NOMO-1 treated with DMSO at 0.1 percent for 48 hours (cell line): ENCODE results near the gene ITPR1.

Experiments
- DNase-seq: peaks from one replicate; lab custom pipeline; 2025; ENCODE audit not compliant: unreplicated experiment; lab: John Stamatoyannopoulos, UW

ITPR1 gene

GRCh38 chr3:4478261-4478660, 14.9 kb upstream of the ITPR1 start:
- peak; percentile 82 for DNase-seq

GRCh38 chr3:4491855-4492207, 1.3 kb upstream of the ITPR1 start:
- DNase-seq: no peak

- DNase-seq: peak; percentile 49
These were observed 737 bp upstream of the ITPR1 start for GRCh38 chr3:4492208-4493013.

GRCh38 chr3:4493941-4494894, 1.1 kb downstream of the ITPR1 start:
- DNase-seq: peak; percentile 27

- peak; percentile 78 for DNase-seq
These were observed 1.7 kb downstream of the ITPR1 start for GRCh38 chr3:4494895-4495264.

- no peak for DNase-seq
These were observed 2.3 kb downstream of the ITPR1 start for GRCh38 chr3:4495294-4496086.

- DNase-seq: no peak
These were observed 2.9 kb downstream of the ITPR1 start for GRCh38 chr3:4496087-4496452.

GRCh38 chr3:4497005-4497692, 4.0 kb downstream of the ITPR1 start:
- DNase-seq: no peak

GRCh38 chr3:4497843-4498324, 4.7 kb downstream of the ITPR1 start:
- DNase-seq: no peak

GRCh38 chr3:4498446-4498845, 5.3 kb downstream of the ITPR1 start:
- no peak for DNase-seq

- DNase-seq: no peak
These were observed 8.3 kb downstream of the ITPR1 start for GRCh38 chr3:4501437-4501836.

GRCh38 chr3:4501927-4502326, 8.8 kb downstream of the ITPR1 start:
- no peak for DNase-seq

GRCh38 chr3:4503050-4503449, 9.9 kb downstream of the ITPR1 start:
- peak; percentile 40 for DNase-seq

- no peak for DNase-seq
These were observed 11.5 kb downstream of the ITPR1 start for GRCh38 chr3:4504340-4505261.

GRCh38 chr3:4505688-4506558, 12.8 kb downstream of the ITPR1 start:
- no peak for DNase-seq

GRCh38 chr3:4506559-4507023, 13.4 kb downstream of the ITPR1 start:
- no peak for DNase-seq

GRCh38 chr3:4507024-4507596, 14.0 kb downstream of the ITPR1 start:
- peak; percentile 25 for DNase-seq
